ENCODE results near the gene COPS2. TPM values are rescaled to one million over a fixed set of nuclear protein-coding genes. Genes with fewer than 3 reads are reported as not detected.

The COPS2 gene
- total RNA-seq, 1 donor from 2014 or later = 69.5 TPM

GRCh38 chr15:49155834-49156627, 632 bp upstream of the COPS2 start:
- no peak for DNase-seq (ENCODE audit: low read depth, low spot score)

GRCh38 chr15:49154799-49155109, 645 bp downstream of the COPS2 start:
- DNase-seq (ENCODE audit: low read depth, low spot score) = no peak

GRCh38 chr15:49154359-49154758, 1.0 kb downstream of the COPS2 start:
- DNase-seq (ENCODE audit: low read depth, low spot score) = no peak

- DNase-seq (ENCODE audit: low read depth, low spot score) = no peak
Measured at GRCh38 chr15:49152552-49153312, 2.7 kb downstream of the COPS2 start.

- DNase-seq (ENCODE audit: low read depth, low spot score) = no peak
Measured at GRCh38 chr15:49151831-49152230, 3.6 kb downstream of the COPS2 start.

GRCh38 chr15:49148727-49149126, 6.7 kb downstream of the COPS2 start:
- DNase-seq (ENCODE audit: low read depth, low spot score) = no peak

GRCh38 chr15:49148298-49148697, 7.1 kb downstream of the COPS2 start:
- DNase-seq (ENCODE audit: low read depth, low spot score) = no peak

GRCh38 chr15:49145651-49146609, 9.5 kb downstream of the COPS2 start:
- DNase-seq (ENCODE audit: low read depth, low spot score) = no peak

- DNase-seq (ENCODE audit: low read depth, low spot score) = no peak
Measured at GRCh38 chr15:49137861-49138260, 17.5 kb downstream of the COPS2 start.

GRCh38 chr15:49135911-49136310, 19.5 kb downstream of the COPS2 start:
- peak; percentile 44 for DNase-seq (ENCODE audit: low read depth, low spot score)

- DNase-seq (ENCODE audit: low read depth, low spot score) = no peak
Measured at GRCh38 chr15:49135342-49135857, 20.0 kb downstream of the COPS2 start.

- no peak for DNase-seq (ENCODE audit: low read depth, low spot score)
Measured at GRCh38 chr15:49134683-49135341, 20.6 kb downstream of the COPS2 start.

GRCh38 chr15:49131403-49131802, 24.0 kb downstream of the COPS2 start:
- no peak for DNase-seq (ENCODE audit: low read depth, low spot score)

GRCh38 chr15:49124371-49124770, 31.0 kb downstream of the COPS2 start:
- DNase-seq (ENCODE audit: low read depth, low spot score) = no peak

GRCh38 chr15:49122541-49123062, 32.8 kb downstream of the COPS2 start:
- no peak for DNase-seq (ENCODE audit: low read depth, low spot score)

GRCh38 chr15:49121901-49122300, 33.5 kb downstream of the COPS2 start:
- no peak for DNase-seq (ENCODE audit: low read depth, low spot score)

- DNase-seq (ENCODE audit: low read depth, low spot score) = no peak
Measured at GRCh38 chr15:49120832-49121231, 34.6 kb downstream of the COPS2 start.

- no peak for DNase-seq (ENCODE audit: low read depth, low spot score)
Measured at GRCh38 chr15:49116108-49116857, 39.1 kb downstream of the COPS2 start.

- no peak for DNase-seq (ENCODE audit: low read depth, low spot score)
Measured at GRCh38 chr15:49115062-49115461, 40.3 kb downstream of the COPS2 start.
